Mesothelial cell of epicardium (in vitro differentiated cells): ENCODE data around the gene NPDC1. TPM values are rescaled to one million over a fixed set of nuclear protein-coding genes. Genes with fewer than 3 reads are reported as not detected.

ENCODE experiments used
- DNase-seq, 2 experiments: peaks; one replicate each; pipeline ENCODE4 v3.0.0; 2021; ENCODE audit warnings: low spot score in 2 of 2; ENCODE audit not compliant: unreplicated experiment in 2 of 2
- H3K27ac Mint-ChIP-seq: 2 replicates; pipeline ENCODE4 v1.8.0; 2021; ENCODE audit warnings: mixed read lengths
- H3K27me3 Mint-ChIP-seq: 2 replicates; pipeline ENCODE4 v1.8.0; 2021; ENCODE audit warnings: low read depth, mixed read lengths
- H3K36me3 Mint-ChIP-seq: 2 replicates; pipeline ENCODE4 v1.8.0; 2021; ENCODE audit warnings: mixed read lengths
- H3K4me1 Mint-ChIP-seq: 2 replicates; pipeline ENCODE4 v1.8.0; 2021; ENCODE audit warnings: mixed read lengths
- H3K4me3 Mint-ChIP-seq: 2 replicates; pipeline ENCODE4 v1.8.0; 2021; ENCODE audit warnings: mild to moderate bottlenecking, moderate library complexity, mixed read lengths
- H3K9me3 Mint-ChIP-seq: 2 replicates; pipeline ENCODE4 v1.8.0; 2021; ENCODE audit warnings: mixed read lengths
- CTCF ChIP-seq: fragments of 200-600 bp; sonication (generic); IDR thresholded peaks from one replicate; pipeline ENCODE4 v1.5.0; 2021; ENCODE audit warnings: antibody characterized with exemption; ENCODE audit not compliant: unreplicated experiment
- total RNA-seq: library from RNA; stranded (reverse); gene quantifications from 3 replicates; pipeline ENCODE4 v1.2.1, GENCODE V29; 2021

The NPDC1 gene
- total RNA-seq, 1 donor from 2014 or later: 75.8 TPM

GRCh38 chr9:136995772-136996311 is 50.1 kb downstream of the NPDC1 start:
- H3K36me3 Mint-ChIP-seq: no peaks in the 10 kb centered on the region
- peaks cover under 1% of the 10 kb centered on the region for H3K9me3 Mint-ChIP-seq
- H3K27ac Mint-ChIP-seq: peak overlapping the region; percentile 16
- DNase-seq: no peak
- no peak for TF ChIP-seq CTCF
- peak overlapping the region; percentile 55 for H3K4me3 Mint-ChIP-seq
- H3K27me3 Mint-ChIP-seq: no peaks in the 10 kb centered on the region
- peaks cover 35% of the 10 kb centered on the region for H3K4me1 Mint-ChIP-seq

GRCh38 chr9:136995362-136995761 is 50.6 kb downstream of the NPDC1 start:
- Mint-ChIP-seq H3K4me1 (peaks cover 32% of the 10 kb centered on the region), H3K36me3 (no peaks in the 10 kb centered on the region), H3K4me3 (no peak overlapping the region), H3K27ac (no peak overlapping the region), H3K9me3 (peaks cover 5% of the 10 kb centered on the region), H3K27me3 (no peaks in the 10 kb centered on the region)
- no peak for DNase-seq
- TF ChIP-seq CTCF: no peak

- H3K4me3 Mint-ChIP-seq: no peak overlapping the region
- TF ChIP-seq CTCF: no peak
- H3K27ac Mint-ChIP-seq: no peak overlapping the region
- no peaks in the 10 kb centered on the region for H3K36me3 Mint-ChIP-seq
- no peak for DNase-seq
- peaks cover 2% of the 10 kb centered on the region for H3K27me3 Mint-ChIP-seq
- H3K9me3 Mint-ChIP-seq: peaks cover 5% of the 10 kb centered on the region
- H3K4me1 Mint-ChIP-seq: peaks cover 27% of the 10 kb centered on the region
Measured at GRCh38 chr9:136994888-136995230, 51.1 kb downstream of the NPDC1 start.

GRCh38 chr9:136994180-136994887 is 51.6 kb downstream of the NPDC1 start:
- no peak for DNase-seq
- Mint-ChIP-seq H3K9me3 (peaks cover 5% of the 10 kb centered on the region), H3K27me3 (peaks cover 2% of the 10 kb centered on the region), H3K36me3 (no peaks in the 10 kb centered on the region), H3K4me3 (peak overlapping the region; percentile 73), H3K4me1 (peaks cover 30% of the 10 kb centered on the region), H3K27ac (no peak overlapping the region)
- no peak for TF ChIP-seq CTCF

GRCh38 chr9:136992819-136993369 is 53.1 kb downstream of the NPDC1 start:
- H3K9me3 Mint-ChIP-seq: peaks cover 5% of the 10 kb centered on the region
- no peak for DNase-seq
- no peak for TF ChIP-seq CTCF
- peak overlapping the region; percentile 73 for H3K4me3 Mint-ChIP-seq
- peaks cover 29% of the 10 kb centered on the region for H3K4me1 Mint-ChIP-seq
- H3K36me3 Mint-ChIP-seq: no peaks in the 10 kb centered on the region
- peak overlapping the region; percentile 81 for H3K27ac Mint-ChIP-seq
- peaks cover 2% of the 10 kb centered on the region for H3K27me3 Mint-ChIP-seq
